H1 (cell line): ENCODE measurements around the gene IL3. TPM values are rescaled to one million over a fixed set of nuclear protein-coding genes. Genes with fewer than 3 reads are reported as not detected.

ENCODE experiments used
- CTCF ChIA-PET: fragments of 300-600 bp; sonication (Branson Sonifier 250); formaldehyde crosslinking; loops from one replicate; lab custom pipeline; 2021; ENCODE audit not compliant: partially characterized antibody; lab: Charles Lee
- POLR2A ChIA-PET: fragments of 300-600 bp; sonication (Branson Sonifier 250); formaldehyde crosslinking; loops from one replicate; lab custom pipeline; 2021; ENCODE audit warnings: inconsistent platforms; ENCODE audit not compliant: partially characterized antibody; lab: Charles Lee
- DNase-seq, 2 experiments: peaks; one replicate each; pipeline versions ENCODE4 v3.0.0 to v3.0.0-alpha.2; 2010 to 2022; ENCODE audit warnings: low spot score in 2 of 2, low read depth in 1 of 2, mixed read lengths in 1 of 2
- FAIRE-seq: peaks from 2 replicates; lab custom pipeline; 2011; peaks lifted over from hg19 to GRCh38; lab: Jason Lieb, UNC
- H2AFZ ChIP-seq: 2 replicates; pipeline ENCODE4 v1.8.1; 2012; ENCODE audit warnings: low read length, inconsistent platforms
- H2AK5ac ChIP-seq: 2 replicates; pipeline ENCODE4 v1.6.1; 2013; ENCODE audit warnings: low read depth, low read length
- H2BK120ac ChIP-seq: replicated peaks from 2 replicates; pipeline ENCODE3; 2013; ENCODE audit warnings: low read depth, low read length, inconsistent platforms
- H2BK12ac ChIP-seq: 2 replicates; pipeline ENCODE4 v1.6.1; 2013; ENCODE audit warnings: low read depth, low read length
- H2BK15ac ChIP-seq: 2 replicates; pipeline ENCODE4 v1.6.1; 2013; ENCODE audit warnings: low read length
- H2BK20ac ChIP-seq: 2 replicates; pipeline ENCODE4 v1.6.1; 2013; ENCODE audit warnings: low read length
- H2BK5ac ChIP-seq: 2 replicates; pipeline ENCODE4 v1.6.1; 2013; ENCODE audit warnings: low read depth, low read length
- H3K14ac ChIP-seq: 2 replicates; pipeline ENCODE4 v1.6.1; 2013; ENCODE audit warnings: inconsistent platforms; ENCODE audit not compliant: insufficient read length
- H3K18ac ChIP-seq: 2 replicates; pipeline ENCODE4 v1.6.1; 2013; ENCODE audit warnings: low read length; ENCODE audit errors: extremely low read depth
- H3K23ac ChIP-seq: 2 replicates; pipeline ENCODE4 v1.6.1; 2013; ENCODE audit warnings: inconsistent platforms; ENCODE audit not compliant: insufficient read length
- H3K23me2 ChIP-seq: 2 replicates; pipeline ENCODE4 v1.6.1; 2013; ENCODE audit warnings: low read depth, low read length
- H3K27ac ChIP-seq: 2 replicates; pipeline ENCODE4 v1.6.1; 2011; ENCODE audit warnings: low read depth, low read length, inconsistent platforms
- H3K27me3 ChIP-seq, 4 experiments: replicated peaks in 1 of 4; 1 replicate in 1 of 4; 2 replicates in 3 of 4; pipeline versions ENCODE4 v1.6.1 to v1.8.1; 2011 to 2013; ENCODE audit warnings: low read length in 3 of 4, mild to moderate bottlenecking in 3 of 4, inconsistent platforms in 2 of 4, mixed read lengths in 2 of 4, moderate library complexity in 1 of 4; ENCODE audit not compliant: control insufficient read depth in 3 of 4, insufficient read depth in 3 of 4; ENCODE audit errors: extremely low read depth in 1 of 4
- H3K36me3 ChIP-seq, 4 experiments: 2 replicates each; pipeline versions ENCODE4 v1.6.1 to v1.8.1; 2011 to 2013; ENCODE audit warnings: mild to moderate bottlenecking in 4 of 4, low read length in 3 of 4, moderate library complexity in 2 of 4, control low read depth in 1 of 4, inconsistent platforms in 1 of 4; ENCODE audit not compliant: insufficient read depth in 4 of 4, control insufficient read depth in 2 of 4
- H3K4ac ChIP-seq: replicated peaks from 2 replicates; pipeline ENCODE3; 2013; ENCODE audit warnings: low read length, low read depth, mixed read lengths, inconsistent platforms; ENCODE audit not compliant: insufficient read length
- H3K4me1 ChIP-seq, 4 experiments: replicated peaks in 1 of 4; 1 replicate in 1 of 4; 2 replicates in 3 of 4; pipeline versions ENCODE4 v1.6.1 to v1.8.1; 2011 to 2013; ENCODE audit warnings: low read length in 3 of 4, inconsistent platforms in 2 of 4, mixed read lengths in 1 of 4; ENCODE audit not compliant: insufficient read depth in 4 of 4, control insufficient read depth in 3 of 4
- H3K4me2 ChIP-seq, 2 experiments: 2 replicates each; pipeline versions ENCODE4 v1.6.1 to v1.8.1; 2011 to 2013; ENCODE audit warnings: low read depth in 2 of 2, low read length in 2 of 2, control low read depth in 1 of 2, inconsistent platforms in 1 of 2, mild to moderate bottlenecking in 1 of 2; ENCODE audit not compliant: insufficient read depth in 1 of 2
- H3K4me3 ChIP-seq, 4 experiments: fragments of 200-600, 300-600 bp in 1 of 4; sonication (generic), shearing (Covaris generic), sonication (Bioruptor Twin) in 1 of 4; 2 replicates each; pipeline versions ENCODE4 v1.5.1 to v1.8.1; 2011 to 2016; ENCODE audit warnings: low read length in 4 of 4, low read depth in 3 of 4, control low read depth in 2 of 4, inconsistent platforms in 2 of 4, mild to moderate bottlenecking in 2 of 4, mixed read lengths in 1 of 4, moderate library complexity in 1 of 4; ENCODE audit not compliant: insufficient read depth in 2 of 4; ENCODE audit errors: extremely low read depth in 1 of 4
- H3K56ac ChIP-seq: replicated peaks from 2 replicates; pipeline ENCODE3; 2013; ENCODE audit warnings: low read depth, mild to moderate bottlenecking, mixed read lengths, low read length, inconsistent platforms; ENCODE audit not compliant: insufficient read length
- H3K79me1 ChIP-seq: 2 replicates; pipeline ENCODE4 v1.6.1; 2013; ENCODE audit warnings: low read depth, low read length, control low read depth
- H3K79me2 ChIP-seq, 2 experiments: 2 replicates each; pipeline versions ENCODE4 v1.6.1 to v1.8.1; 2012 to 2013; ENCODE audit warnings: low read length in 2 of 2, mild to moderate bottlenecking in 2 of 2, inconsistent platforms in 1 of 2; ENCODE audit not compliant: insufficient read depth in 2 of 2, control insufficient read depth in 1 of 2
- H3K9ac ChIP-seq, 4 experiments: replicated peaks in 1 of 4; 1 replicate in 1 of 4; 2 replicates in 3 of 4; pipeline versions ENCODE4 v1.6.1 to v1.8.1; 2011 to 2013; ENCODE audit warnings: low read depth in 3 of 4, low read length in 3 of 4, control low read depth in 2 of 4, mild to moderate bottlenecking in 2 of 4, moderate library complexity in 2 of 4, inconsistent platforms in 1 of 4; ENCODE audit errors: extremely low read depth in 1 of 4
- H3K9me3 ChIP-seq, 2 experiments: 2 replicates each; pipeline versions ENCODE4 v1.6.1 to v1.8.1; 2012 to 2013; ENCODE audit warnings: mild to moderate bottlenecking in 2 of 2, moderate library complexity in 2 of 2, control low read depth in 1 of 2, inconsistent platforms in 1 of 2, low read depth in 1 of 2, low read length in 1 of 2, mixed read lengths in 1 of 2; ENCODE audit not compliant: insufficient read depth in 2 of 2
- H4K20me1 ChIP-seq, 2 experiments: replicated peaks in 1 of 2; 2 replicates each; pipeline versions ENCODE3 to v1.8.1; 2011 to 2013; ENCODE audit warnings: inconsistent platforms in 2 of 2, low read length in 2 of 2, mild to moderate bottlenecking in 1 of 2; ENCODE audit not compliant: insufficient read depth in 2 of 2, control insufficient read depth in 1 of 2
- H4K5ac ChIP-seq: 2 replicates; pipeline ENCODE4 v1.6.1; 2013; ENCODE audit warnings: low read length, low read depth, mixed read lengths, inconsistent platforms; ENCODE audit not compliant: insufficient read length
- H4K8ac ChIP-seq: 2 replicates; pipeline ENCODE4 v1.8.0; 2013; ENCODE audit warnings: mild to moderate bottlenecking, moderate library complexity, low read length, inconsistent platforms; ENCODE audit not compliant: insufficient read depth; ENCODE audit errors: extremely low read depth
- H4K91ac ChIP-seq: replicated peaks from 2 replicates; pipeline ENCODE3; 2013; ENCODE audit warnings: low read length, mixed read lengths, inconsistent platforms; ENCODE audit not compliant: insufficient read length
- BACH1 ChIP-seq: IDR thresholded peaks from 2 replicates; pipeline ENCODE4 v1.6.1; 2012; ENCODE audit warnings: low read length, improper control_type of control experiment
- BCL11A ChIP-seq, 2 experiments: IDR thresholded peaks; one replicate each; pipeline ENCODE4 v1.6.1; 2011; ENCODE audit warnings: low read depth in 2 of 2, low read length in 2 of 2, mild to moderate bottlenecking in 2 of 2
- EP300 ChIP-seq, 2 experiments: IDR thresholded peaks; 1 replicate in 1 of 2; 2 replicates in 1 of 2; pipeline ENCODE4 v1.6.1; 2011 to 2012; ENCODE audit warnings: low read depth in 2 of 2, low read length in 2 of 2, mild to moderate bottlenecking in 2 of 2, borderline replicate concordance in 1 of 2, inconsistent platforms in 1 of 2, moderate library complexity in 1 of 2
- PHF8 ChIP-seq: fragments of 200-600 bp; sonication (generic); conservative IDR thresholded peaks from 2 replicates; pipeline ENCODE4 v1.7.1; 2012; ENCODE audit warnings: low read depth, mild to moderate bottlenecking, inconsistent platforms, low read length, moderate library complexity
- RXRA ChIP-seq: IDR thresholded peaks from 2 replicates; pipeline ENCODE4 v1.6.1; 2011; ENCODE audit warnings: low read depth, mild to moderate bottlenecking, low read length, moderate library complexity; ENCODE audit not compliant: insufficient read depth
- SIX5 ChIP-seq: IDR thresholded peaks from 2 replicates; pipeline ENCODE4 v1.6.1; 2011; ENCODE audit warnings: mild to moderate bottlenecking, low read depth, low read length
- SP1 ChIP-seq: IDR thresholded peaks from 2 replicates; pipeline ENCODE4 v1.6.1; 2011; ENCODE audit warnings: low read depth, low read length
- TAF1 ChIP-seq: IDR thresholded peaks from 2 replicates; pipeline ENCODE4 v1.6.1; 2011; ENCODE audit warnings: mild to moderate bottlenecking, low read depth, low read length
- TBP ChIP-seq: IDR thresholded peaks from 2 replicates; pipeline ENCODE4 v1.6.1; 2011; ENCODE audit warnings: low read depth, low read length, improper control_type of control experiment
- YY1 ChIP-seq: IDR thresholded peaks from 2 replicates; pipeline ENCODE4 v1.6.1; 2011; ENCODE audit warnings: low read depth, mild to moderate bottlenecking, low read length
- WGBS, 2 experiments: shearing (Covaris generic) in 1 of 2; methylation state at CpG; one replicate each; pipeline versions ENCODE4 v1.1.6 to v1.1.7; 2013 to 2015; ENCODE audit warnings: low lambda C conversion rate in 2 of 2, mixed read lengths in 2 of 2, inconsistent platforms in 1 of 2, low coverage in 1 of 2, missing lambda C conversion rate in 1 of 2; ENCODE audit not compliant: insufficient replicate concordance in 2 of 2, insufficient coverage in 1 of 2, insufficient read length in 1 of 2; ENCODE audit errors: extremely low coverage in 1 of 2, missing lambda C conversion rate in 1 of 2; 5-methylcytosine and 5-hydroxymethylcytosine counted together
- polyA plus RNA-seq, 7 experiments: library from polyadenylated mRNA; depleted of rRNA in 3 of 7; stranded (reverse) in 5 of 7; unstranded in 2 of 7; fragments of >200 nt in 5 of 7; fragments of 200-250 nt in 2 of 7; gene quantifications; 1 replicate in 5 of 7; 2 replicates in 1 of 7; 4 replicates in 1 of 7; pipeline versions ENCODE4 v1.2.1 to v1.2.3, GENCODE V29; 2011 to 2013; ENCODE audit warnings: missing spikeins in 2 of 7, mixed read lengths in 2 of 7
- total RNA-seq: library from RNA; stranded (reverse); fragmentation: NEBNext Ultra II Directional; extraction: Animal tissue kit (Norgen Biotek cat#: 25700); gene quantifications from 2 replicates; pipeline ENCODE4 v1.2.1, GENCODE V29; 2021

Gene IL3
- total and polyA plus RNA-seq, 2 of the 8 experiments (the other 6 are each of a cell fraction or from before 2014, with no cell fraction given): not detected

DNA sequence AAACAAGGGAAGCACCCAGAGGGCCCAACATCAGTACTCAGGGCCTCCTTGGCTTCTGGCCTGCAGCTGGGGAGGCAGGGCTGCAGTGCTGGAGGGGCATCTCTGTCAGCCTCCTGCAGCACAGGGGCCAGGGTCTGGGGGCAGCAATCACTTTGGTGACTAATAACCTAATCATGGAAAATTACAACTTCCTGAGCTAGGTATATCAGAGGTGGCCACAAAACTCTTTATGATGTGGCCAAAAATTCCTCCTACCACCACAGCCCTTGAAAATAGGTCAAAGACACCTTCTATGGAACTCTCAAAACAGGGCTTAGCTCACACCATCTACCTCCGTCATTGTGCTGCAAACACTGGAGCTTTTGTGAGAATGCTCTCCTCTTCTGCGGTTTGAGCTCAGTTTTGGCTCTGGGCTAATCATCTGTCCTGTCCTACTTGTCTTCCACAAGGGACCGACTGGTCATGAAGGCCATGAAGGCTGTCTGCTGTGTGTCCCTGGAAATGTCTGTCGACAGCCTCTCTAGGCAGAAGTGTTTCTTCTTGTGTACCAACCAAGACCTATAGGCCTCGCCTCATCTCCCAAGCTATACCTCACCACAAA, 41.7 kb downstream of the IL3 start:
- DNase-seq: no peak
- no peak overlapping the region for H3K27ac ChIP-seq

More for the DNA sequence above, 41.7 kb downstream of the IL3 start:
- no peak overlapping the region for H2BK5ac ChIP-seq
- no peak overlapping the region for H3K4me2 ChIP-seq
- H4K5ac ChIP-seq: no peak overlapping the region
- ChIA-PET CTCF (interaction anchor here (0.6 to 1.5 kb wide), 3 partner anchors 39 to 460 kb away, joined by 3 to 7 read pairs (median 3); no protein-coding TSS in a partner anchor), POLR2A (no interaction called here)
- no peak overlapping the region for H2AK5ac ChIP-seq
- H3K79me1 ChIP-seq: no peaks in the 10 kb centered on the region
- H4K8ac ChIP-seq: no peak overlapping the region
- 94% methylated on average over 5 of the region's 5 CpGs; no CpG with 5 or more reads in 1 of the 2 experiments for WGBS, 2 experiments
- H2BK12ac ChIP-seq: no peak overlapping the region
- H3K23ac ChIP-seq: no peak overlapping the region
- H4K20me1 ChIP-seq: no peaks in the 10 kb centered on the region
- no peak overlapping the region for H3K14ac ChIP-seq
- H3K79me2 ChIP-seq: no peaks in the 10 kb centered on the region
- H2BK120ac ChIP-seq: no peak overlapping the region
- H2BK20ac ChIP-seq: no peak overlapping the region
- H3K9me3 ChIP-seq: no peaks in the 10 kb centered on the region
- H2BK15ac ChIP-seq: no peak overlapping the region
- H3K4me3 ChIP-seq: no peak overlapping the region
- no peak overlapping the region for H3K56ac ChIP-seq
- no peak overlapping the region for H3K18ac ChIP-seq
- no peak overlapping the region for H4K91ac ChIP-seq
- H3K4ac ChIP-seq: no peak overlapping the region
- no peak for FAIRE-seq
- TF ChIP-seq PHF8 (no peak), SIX5 (no peak), EP300 (IDR thresholded peaks at IDR 0.05; ENCODE audit: borderline replicate concordance in 1 of 2, low read depth in 2 of 2, low read length in 2 of 2) (no peak), SP1 (no peak), BACH1 (no peak), TAF1 (no peak), TBP (no peak), RXRA (no peak), BCL11A (IDR thresholded peaks at IDR 0.05; ENCODE audit: low read depth in 2 of 2, low read length in 2 of 2) (no peak), YY1 (no peak)
- no peak overlapping the region for H2AFZ ChIP-seq
- H3K23me2 ChIP-seq: no peaks in the 10 kb centered on the region
- H3K36me3 ChIP-seq: no peaks in the 10 kb centered on the region
- no peaks in the 10 kb centered on the region for H3K4me1 ChIP-seq
- H3K27me3 ChIP-seq: no peaks in the 10 kb centered on the region
- no peak overlapping the region for H3K9ac ChIP-seq
